K562 (cell line): Measurements from ENCODE around the gene PSMD13. TPM values are rescaled to one million over a fixed set of nuclear protein-coding genes. Genes with fewer than 3 reads are reported as not detected.

Source experiments
- CEBPG ChIP-seq, 3 experiments: fragments of 200-800 bp in 1 of 3; sonication (Bioruptor generic) in 1 of 3; sonication (generic) in 1 of 3; formaldehyde crosslinking in 1 of 3; IDR thresholded peaks in 2 of 3; conservative IDR thresholded peaks in 1 of 3; 2 replicates each; pipeline versions ENCODE4 v1.6.1 to v1.8.0; 2016 to 2022; ENCODE audit warnings: missing compliant biosample characterization in 2 of 3, missing genetic modification characterization in 2 of 3, mild to moderate bottlenecking in 1 of 3, missing genetic modification reagents in 1 of 3
- KDM5B ChIP-seq: fragments of 200-600 bp; sonication (generic); IDR thresholded peaks from 2 replicates; pipeline ENCODE4 v1.6.1; 2012; ENCODE audit warnings: low read depth, mild to moderate bottlenecking, moderate library complexity, low read length, control low read depth, inconsistent platforms; ENCODE audit not compliant: insufficient replicate concordance
- MCM3 ChIP-seq: fragments of 450-650 bp; IDR thresholded peaks from 2 replicates; pipeline ENCODE4 v1.6.1; 2016
- MITF ChIP-seq: IDR thresholded peaks from 2 replicates; pipeline ENCODE4 v1.6.1; 2014; ENCODE audit warnings: antibody characterized with exemption
- POLR2G ChIP-seq: fragments of 200-400 bp; formaldehyde crosslinking; IDR thresholded peaks from 2 replicates; pipeline ENCODE4 v1.6.1; 2017; ENCODE audit warnings: low read depth, mild to moderate bottlenecking, antibody characterized with exemption, low read length, moderate library complexity
- RB1 ChIP-seq: fragments of 450-650 bp; IDR thresholded peaks from 2 replicates; pipeline ENCODE4 v1.6.1; 2017; ENCODE audit warnings: low read depth, mild to moderate bottlenecking
- RBFOX2 ChIP-seq: fragments of 200-400 bp; formaldehyde crosslinking; IDR thresholded peaks from 2 replicates; pipeline ENCODE4 v1.6.1; 2017; ENCODE audit warnings: low read depth, mild to moderate bottlenecking, low read length, moderate library complexity
- RBM22 ChIP-seq: fragments of 200-400 bp; formaldehyde crosslinking; IDR thresholded peaks from 2 replicates; pipeline ENCODE4 v1.6.1; 2018; ENCODE audit warnings: low read length, low read depth; ENCODE audit not compliant: poor library complexity, severe bottlenecking
- SIN3B ChIP-seq: fragments of 450-650 bp; IDR thresholded peaks from 2 replicates; pipeline ENCODE4 v1.6.1; 2017; ENCODE audit warnings: low read depth, mild to moderate bottlenecking, moderate library complexity
- SOX6 ChIP-seq: fragments of 450-650 bp; IDR thresholded peaks from 2 replicates; pipeline ENCODE4 v1.6.1; 2014; ENCODE audit warnings: mild to moderate bottlenecking
- SREBF1 ChIP-seq: fragments of 150-350 bp; IDR thresholded peaks from 2 replicates; pipeline ENCODE4 v1.6.1; 2014; ENCODE audit warnings: antibody characterized with exemption, low read depth, low read length, borderline replicate concordance
- ZNF263 ChIP-seq: sonication (generic); formaldehyde crosslinking; IDR thresholded peaks from 2 replicates; pipeline ENCODE4 v1.8.0; 2022; ENCODE audit warnings: mild to moderate bottlenecking, missing genetic modification reagents, borderline replicate concordance
- ZNF407 ChIP-seq: fragments of 450-650 bp; IDR thresholded peaks from 2 replicates; pipeline ENCODE4 v1.6.1; 2016; ENCODE audit warnings: low read depth
- ZNF644 ChIP-seq: fragments of 200-800 bp; sonication (Bioruptor generic); IDR thresholded peaks from 2 replicates; pipeline ENCODE4 v1.6.1; 2016; ENCODE audit warnings: low read depth, missing genetic modification characterization, missing compliant biosample characterization
- polyA plus RNA-seq, 8 experiments: library from polyadenylated mRNA; depleted of rRNA in 4 of 8; stranded (reverse) in 5 of 8; unstranded in 3 of 8; fragments of >200 nt; fragmentation: Nextera tagmentation in 2 of 8; fragmentation: Illumina TruSeq in 1 of 8; extraction: Ambion mirVana in 2 of 8; extraction: Trizol in 1 of 8; gene quantifications; 2 replicates each; pipeline versions ENCODE4 v1.2.1 to v1.2.3, GENCODE V29; 2011 to 2014; ENCODE audit warnings: inconsistent platforms in 1 of 8, missing spikeins in 1 of 8
- total RNA-seq, 7 experiments: library from RNA; depleted of rRNA in 6 of 7; stranded (reverse); fragments of >200 nt in 6 of 7; fragmentation: Illumina TruSeq in 2 of 7; extraction: Trizol in 2 of 7; gene quantifications; 2 replicates each; pipeline versions ENCODE4 v1.2.1 to v1.2.3, GENCODE V29; 2011 to 2021; ENCODE audit warnings: low replicate concordance in 1 of 7

PSMD13 gene
- total and polyA plus RNA-seq, 9 of the 15 experiments (the other 6 are each of a cell fraction or from before 2014, with no cell fraction given) = 185 to 383 (median 267) TPM

GRCh38 chr11:296171-297050, 59.6 kb downstream of the PSMD13 start (continued):
- TF ChIP-seq ZNF407 = no peak
- no peak for TF ChIP-seq ZNF263 (CRISPR knock-in tag)
- peak; percentile 63 for TF ChIP-seq POLR2G
- TF ChIP-seq SREBF1 = no peak
- peak; percentile 14 for TF ChIP-seq RBM22
- no peak for TF ChIP-seq SOX6
- TF ChIP-seq SIN3B = no peak
- TF ChIP-seq CEBPG (CRISPR knock-in tag; IDR thresholded peaks at IDR 0.05) = no peak
- no peak for TF ChIP-seq CEBPG (tag; conservative IDR thresholded peaks at IDR 0.05 in 1 of 2, IDR thresholded peaks at IDR 0.05 in 1 of 2)
- TF ChIP-seq RB1 = no peak
- TF ChIP-seq RBFOX2 = peak; percentile 52
- TF ChIP-seq KDM5B = peak; percentile 17
- no peak for TF ChIP-seq MITF
- TF ChIP-seq ZNF644 (tag) = no peak
- no peak for TF ChIP-seq MCM3
